ENCODE results near the gene MTCL3.

Gene MTCL3

DNA sequence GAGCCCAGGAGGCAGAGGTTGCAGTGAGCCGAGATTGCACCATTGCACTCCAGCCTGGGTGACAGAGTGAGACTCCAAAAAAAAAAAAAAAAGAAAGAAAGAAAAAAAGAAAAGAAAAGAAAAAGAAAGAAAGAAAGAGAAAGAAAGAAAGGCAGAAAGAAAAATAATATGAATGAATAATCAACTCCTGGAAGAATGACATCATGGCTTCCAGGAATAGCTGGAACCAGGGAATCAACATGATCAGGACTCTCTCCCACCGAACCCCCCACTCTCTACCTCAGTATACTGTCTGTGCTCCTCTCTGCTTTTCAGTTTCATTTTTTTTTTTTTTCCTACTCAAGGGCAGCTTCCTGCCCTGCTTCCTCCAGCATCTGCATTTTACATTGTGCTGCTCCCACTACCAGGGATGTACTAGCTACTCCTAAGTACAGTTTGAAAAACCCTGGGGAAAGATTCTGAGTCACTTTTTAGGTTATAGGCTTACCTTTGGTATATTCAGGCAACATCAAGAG is 19.7 kb upstream of the MTCL3 start:
- H3K36me3 ChIP-seq (ENCODE audit: insufficient read depth, low read length): no peaks in the 10 kb centered on the region

DNA sequence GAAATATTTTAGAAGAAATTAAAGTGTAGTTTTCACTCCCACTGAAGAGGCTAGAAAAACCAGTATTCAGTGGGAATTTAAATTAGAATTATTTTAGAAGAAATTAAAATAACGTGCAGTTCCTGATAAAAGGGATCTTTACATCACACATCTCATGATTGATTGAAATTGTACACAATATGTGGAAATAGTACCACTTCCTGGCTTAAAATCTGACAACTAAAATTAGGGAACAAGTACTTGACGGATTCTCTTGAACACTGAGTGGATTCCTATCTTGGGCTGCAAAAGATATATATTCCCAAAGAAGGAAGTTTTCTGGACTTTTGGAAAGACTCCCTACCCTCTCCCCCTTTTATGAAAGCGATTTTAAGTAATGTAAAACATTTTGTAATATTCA is 14.6 kb upstream of the MTCL3 start:
- no peak overlapping the region for H3K4me3 ChIP-seq (ENCODE audit: low read length)
- no peak overlapping the region for H3K27ac ChIP-seq (ENCODE audit: low read depth, low read length)
- H3K4me1 ChIP-seq (ENCODE audit: insufficient read depth, low read length): no peaks in the 10 kb centered on the region
- H3K9me3 ChIP-seq (ENCODE audit: insufficient read depth, low read depth, low read length): no peaks in the 10 kb centered on the region
- WGBS: 92% methylated on average over 2 of the region's 3 CpGs
- no peaks in the 10 kb centered on the region for H3K36me3 ChIP-seq (ENCODE audit: insufficient read depth, low read length)
- H3K27me3 ChIP-seq (ENCODE audit: insufficient read depth, low read length): no peaks in the 10 kb centered on the region
- no peak overlapping the region for H3K9ac ChIP-seq (ENCODE audit: low read depth, low read length)

More for the DNA sequence above, 19.7 kb upstream of the MTCL3 start:
- no peak overlapping the region for H3K9ac ChIP-seq (ENCODE audit: low read depth, low read length)
- H3K27ac ChIP-seq (ENCODE audit: low read depth, low read length): no peak overlapping the region
- no peaks in the 10 kb centered on the region for H3K4me1 ChIP-seq (ENCODE audit: insufficient read depth, low read length)
- 85% methylated on average over 2 of the region's 2 CpGs for WGBS
- H3K4me3 ChIP-seq (ENCODE audit: low read length): no peak overlapping the region
- no peaks in the 10 kb centered on the region for H3K9me3 ChIP-seq (ENCODE audit: insufficient read depth, low read depth, low read length)
- no peaks in the 10 kb centered on the region for H3K27me3 ChIP-seq (ENCODE audit: insufficient read depth, low read length)

DNA sequence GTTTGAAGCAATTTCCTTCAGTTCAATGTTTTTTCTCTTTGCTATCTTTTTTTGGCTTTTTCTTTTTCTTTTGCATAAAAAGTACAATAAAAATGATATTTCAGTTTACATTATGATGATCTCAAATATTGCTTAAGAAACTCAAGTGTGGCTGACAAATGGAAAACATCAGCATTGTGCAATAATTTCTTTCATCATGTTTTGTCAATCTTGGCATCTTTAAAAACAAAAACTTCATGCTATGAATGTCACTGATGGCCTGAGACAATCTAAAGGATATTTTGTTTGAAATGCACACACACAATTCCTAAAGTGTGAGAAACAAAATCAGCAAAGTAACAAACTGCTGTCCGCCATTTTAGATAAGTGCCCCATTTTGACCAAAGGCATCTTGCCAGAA is 13.9 kb upstream of the MTCL3 start:
- no peaks in the 10 kb centered on the region for H3K27me3 ChIP-seq (ENCODE audit: insufficient read depth, low read length)
- 95% methylated on average over 1 of the region's 1 CpG for WGBS

DNA sequence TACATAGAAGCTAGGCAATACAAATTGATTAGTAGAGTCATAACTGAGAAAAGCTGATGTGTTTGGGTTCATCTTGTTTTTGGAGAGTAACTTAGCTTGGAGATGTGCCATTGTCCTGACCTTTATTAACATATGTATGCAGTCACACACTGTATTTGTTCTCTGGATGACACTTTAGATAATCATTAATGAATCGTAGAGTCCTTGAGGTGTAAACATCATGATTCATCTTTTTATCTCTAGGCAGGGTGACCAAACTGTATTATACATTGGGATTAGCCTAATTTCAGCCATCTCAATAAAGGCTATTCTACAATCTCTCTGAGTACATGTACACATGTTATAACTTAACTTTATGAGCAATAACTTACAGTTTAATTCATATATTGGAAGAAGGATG is 3.6 kb upstream of the MTCL3 start:
- Histone ChIP-seq H3K27me3 (ENCODE audit: insufficient read depth, low read length) (peaks cover 7% of the 10 kb centered on the region), H3K4me3 (ENCODE audit: low read length) (no peak overlapping the region), H3K27ac (ENCODE audit: low read depth, low read length) (no peak overlapping the region), H3K9ac (ENCODE audit: low read depth, low read length) (no peak overlapping the region), H3K36me3 (ENCODE audit: insufficient read depth, low read length) (no peaks in the 10 kb centered on the region), H3K4me1 (ENCODE audit: insufficient read depth, low read length) (peaks cover 9% of the 10 kb centered on the region), H3K9me3 (ENCODE audit: insufficient read depth, low read depth, low read length) (no peaks in the 10 kb centered on the region)
- 73% methylated on average over 1 of the region's 1 CpG for WGBS

More for the DNA sequence above, 13.9 kb upstream of the MTCL3 start:
- no peak overlapping the region for H3K9ac ChIP-seq (ENCODE audit: low read depth, low read length)
- H3K9me3 ChIP-seq (ENCODE audit: insufficient read depth, low read depth, low read length): no peaks in the 10 kb centered on the region
- no peaks in the 10 kb centered on the region for H3K4me1 ChIP-seq (ENCODE audit: insufficient read depth, low read length)
- no peak overlapping the region for H3K27ac ChIP-seq (ENCODE audit: low read depth, low read length)
- H3K4me3 ChIP-seq (ENCODE audit: low read length): no peak overlapping the region
- no peaks in the 10 kb centered on the region for H3K36me3 ChIP-seq (ENCODE audit: insufficient read depth, low read length)

DNA sequence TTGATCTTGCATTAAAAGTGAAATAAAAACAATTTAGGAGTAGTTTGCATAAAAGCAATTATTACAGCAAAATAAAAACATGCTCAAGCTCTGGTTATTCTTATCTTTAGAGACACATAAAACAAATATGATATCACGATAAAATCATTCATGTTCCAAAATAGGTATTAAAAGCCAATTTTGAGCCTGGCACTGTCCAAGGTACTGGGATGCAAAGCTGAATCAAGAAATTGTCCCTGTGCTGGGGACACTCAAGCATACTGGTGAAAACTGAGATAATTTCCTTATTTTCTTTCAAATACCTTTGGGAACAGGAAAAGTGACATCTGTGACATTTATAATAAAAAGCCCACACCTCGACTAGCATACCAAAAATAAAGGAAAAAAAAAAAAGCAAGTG is 931 bp upstream of the MTCL3 start:
- no peak overlapping the region; the same call in 1 of the 2 replicates for H3K9ac ChIP-seq (ENCODE audit: low read depth, low read length)
- H3K4me3 ChIP-seq (ENCODE audit: low read length): peak overlapping the region; percentile 81
- H3K27ac ChIP-seq (ENCODE audit: low read depth, low read length): no peak overlapping the region
- peaks cover 11% of the 10 kb centered on the region for H3K4me1 ChIP-seq (ENCODE audit: insufficient read depth, low read length)
- no peaks in the 10 kb centered on the region for H3K36me3 ChIP-seq (ENCODE audit: insufficient read depth, low read length)
- H3K9me3 ChIP-seq (ENCODE audit: insufficient read depth, low read depth, low read length): no peaks in the 10 kb centered on the region
- peaks cover 15% of the 10 kb centered on the region for H3K27me3 ChIP-seq (ENCODE audit: insufficient read depth, low read length)
- 44% methylated on average over 1 of the region's 2 CpGs for WGBS

DNA sequence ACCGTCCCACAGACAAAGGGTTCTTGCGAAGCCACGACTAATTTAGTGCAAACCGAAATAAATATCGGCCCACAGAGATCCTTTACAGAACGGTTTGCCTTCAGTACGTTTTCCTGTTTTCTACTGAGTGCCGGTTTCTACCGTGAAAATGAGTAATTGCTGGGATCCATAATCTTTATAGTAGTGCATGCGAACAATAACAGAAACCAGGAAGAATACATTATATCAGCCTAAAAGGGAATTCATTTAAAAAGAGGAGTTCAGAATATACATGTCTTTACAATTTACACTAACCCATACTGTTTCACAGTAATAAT is 292 bp upstream of the MTCL3 start:
- no peaks in the 10 kb centered on the region for H3K9me3 ChIP-seq (ENCODE audit: insufficient read depth, low read depth, low read length)
- H3K4me1 ChIP-seq (ENCODE audit: insufficient read depth, low read length): peaks cover 12% of the 10 kb centered on the region
- H3K4me3 ChIP-seq (ENCODE audit: low read length): peak overlapping the region; percentile 81
- peak overlapping the region; percentile 79 for H3K9ac ChIP-seq (ENCODE audit: low read depth, low read length)
- H3K36me3 ChIP-seq (ENCODE audit: insufficient read depth, low read length): no peaks in the 10 kb centered on the region
- H3K27ac ChIP-seq (ENCODE audit: low read depth, low read length): peak overlapping the region; percentile 33; the same call in 1 of the 2 replicates
- WGBS: 1% methylated on average over 9 of the region's 10 CpGs
- H3K27me3 ChIP-seq (ENCODE audit: insufficient read depth, low read length): peaks cover 22% of the 10 kb centered on the region

DNA sequence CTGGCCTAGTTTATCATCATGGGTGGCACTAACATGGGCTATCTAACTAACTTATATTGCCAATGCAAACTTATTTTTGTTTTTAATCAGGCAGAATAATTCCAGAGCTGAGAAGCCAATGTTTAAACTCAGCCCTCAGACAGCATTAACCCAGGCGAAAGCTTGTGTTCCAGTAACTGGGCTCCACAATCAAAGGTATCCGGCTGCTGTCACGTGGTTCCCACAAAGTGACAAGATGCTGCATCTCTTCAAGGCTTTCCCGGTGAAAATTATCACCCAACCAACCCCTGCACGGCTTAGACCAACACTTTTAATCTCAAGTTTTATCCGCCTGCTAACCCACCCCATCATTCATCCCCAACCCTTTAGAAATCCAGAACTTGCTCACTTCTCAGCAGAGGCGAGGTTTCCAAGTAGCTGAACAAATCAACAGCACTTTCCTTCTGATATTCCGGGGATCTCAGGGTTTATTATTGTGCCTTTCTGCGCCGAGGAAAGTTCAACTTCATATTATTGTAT is 885 bp downstream of the MTCL3 start:
- peak overlapping the region; percentile 79; the same call in 1 of the 2 replicates for H3K9ac ChIP-seq (ENCODE audit: low read depth, low read length)
- H3K36me3 ChIP-seq (ENCODE audit: insufficient read depth, low read length): peaks cover 5% of the 10 kb centered on the region; the same call in 1 of the 2 replicates
- 6% methylated on average over 10 of the region's 10 CpGs for WGBS
- H3K27me3 ChIP-seq (ENCODE audit: insufficient read depth, low read length): peaks cover 34% of the 10 kb centered on the region
- peaks cover 17% of the 10 kb centered on the region for H3K4me1 ChIP-seq (ENCODE audit: insufficient read depth, low read length)
- no peaks in the 10 kb centered on the region for H3K9me3 ChIP-seq (ENCODE audit: insufficient read depth, low read depth, low read length)
- no peak overlapping the region; the same call in 1 of the 2 replicates for H3K27ac ChIP-seq (ENCODE audit: low read depth, low read length)
- H3K4me3 ChIP-seq (ENCODE audit: low read length): peak overlapping the region; percentile 81

DNA sequence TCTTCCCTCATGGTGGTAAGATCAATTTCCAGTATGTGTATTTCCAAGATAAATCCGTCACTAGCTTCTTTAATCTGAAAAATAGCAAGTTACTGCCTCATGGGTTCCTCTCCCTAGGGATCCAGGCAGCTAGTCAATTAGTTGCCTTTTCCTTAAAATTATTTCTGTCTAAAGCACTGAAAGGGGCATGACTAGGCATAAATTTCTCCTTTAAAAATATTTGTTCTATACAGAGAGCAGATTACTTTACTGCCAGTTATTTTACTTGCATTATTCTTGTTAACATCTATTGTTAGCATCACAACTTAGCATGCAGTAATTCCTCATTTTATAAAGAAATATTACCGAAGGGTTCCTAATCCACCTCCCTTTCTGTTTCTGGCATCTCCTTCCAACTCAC is 1.4 kb downstream of the MTCL3 start:
- peaks cover 10% of the 10 kb centered on the region for H3K36me3 ChIP-seq (ENCODE audit: insufficient read depth, low read length)
- no peak overlapping the region for H3K27ac ChIP-seq (ENCODE audit: low read depth, low read length)
- peak overlapping the region; percentile 81 for H3K4me3 ChIP-seq (ENCODE audit: low read length)
- H3K4me1 ChIP-seq (ENCODE audit: insufficient read depth, low read length): peaks cover 17% of the 10 kb centered on the region
- H3K9ac ChIP-seq (ENCODE audit: low read depth, low read length): peak overlapping the region; percentile 11; the same call in 1 of the 2 replicates
- no peaks in the 10 kb centered on the region for H3K9me3 ChIP-seq (ENCODE audit: insufficient read depth, low read depth, low read length)
- H3K27me3 ChIP-seq (ENCODE audit: insufficient read depth, low read length): peaks cover 38% of the 10 kb centered on the region
- WGBS: 90% methylated on average over 2 of the region's 2 CpGs

DNA sequence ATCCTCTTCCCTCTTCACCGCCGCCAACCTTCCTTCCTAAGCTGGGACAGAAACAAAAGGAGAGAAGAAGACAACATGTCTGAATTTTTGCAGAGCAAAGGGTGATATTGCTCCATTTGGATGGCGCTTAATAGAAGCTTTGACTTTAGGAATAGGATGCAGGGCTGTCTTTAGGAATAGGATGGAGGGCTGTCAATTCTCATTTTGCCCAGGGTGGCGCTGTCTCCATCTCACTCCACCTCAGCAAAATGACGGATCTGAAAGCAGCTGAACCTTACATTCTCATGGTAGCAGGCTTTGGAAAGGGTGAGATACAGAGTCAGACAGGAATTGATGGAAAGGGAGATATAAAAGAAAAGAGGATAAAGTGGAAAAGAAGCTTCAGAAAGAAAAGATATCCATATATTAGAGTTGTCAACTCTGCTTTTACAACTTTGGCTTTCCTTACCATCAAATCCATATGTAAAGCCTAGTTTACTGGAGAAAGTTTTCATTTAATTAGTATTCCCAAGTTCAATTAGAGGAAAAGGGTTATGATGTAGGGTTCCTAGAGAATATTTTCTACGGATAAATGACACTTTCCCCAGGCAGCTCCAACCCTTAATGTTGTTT is 2.4 kb downstream of the MTCL3 start:
- 0% methylated on average over 5 of the region's 6 CpGs for WGBS
- H3K27me3 ChIP-seq (ENCODE audit: insufficient read depth, low read length): peaks cover 42% of the 10 kb centered on the region

DNA sequence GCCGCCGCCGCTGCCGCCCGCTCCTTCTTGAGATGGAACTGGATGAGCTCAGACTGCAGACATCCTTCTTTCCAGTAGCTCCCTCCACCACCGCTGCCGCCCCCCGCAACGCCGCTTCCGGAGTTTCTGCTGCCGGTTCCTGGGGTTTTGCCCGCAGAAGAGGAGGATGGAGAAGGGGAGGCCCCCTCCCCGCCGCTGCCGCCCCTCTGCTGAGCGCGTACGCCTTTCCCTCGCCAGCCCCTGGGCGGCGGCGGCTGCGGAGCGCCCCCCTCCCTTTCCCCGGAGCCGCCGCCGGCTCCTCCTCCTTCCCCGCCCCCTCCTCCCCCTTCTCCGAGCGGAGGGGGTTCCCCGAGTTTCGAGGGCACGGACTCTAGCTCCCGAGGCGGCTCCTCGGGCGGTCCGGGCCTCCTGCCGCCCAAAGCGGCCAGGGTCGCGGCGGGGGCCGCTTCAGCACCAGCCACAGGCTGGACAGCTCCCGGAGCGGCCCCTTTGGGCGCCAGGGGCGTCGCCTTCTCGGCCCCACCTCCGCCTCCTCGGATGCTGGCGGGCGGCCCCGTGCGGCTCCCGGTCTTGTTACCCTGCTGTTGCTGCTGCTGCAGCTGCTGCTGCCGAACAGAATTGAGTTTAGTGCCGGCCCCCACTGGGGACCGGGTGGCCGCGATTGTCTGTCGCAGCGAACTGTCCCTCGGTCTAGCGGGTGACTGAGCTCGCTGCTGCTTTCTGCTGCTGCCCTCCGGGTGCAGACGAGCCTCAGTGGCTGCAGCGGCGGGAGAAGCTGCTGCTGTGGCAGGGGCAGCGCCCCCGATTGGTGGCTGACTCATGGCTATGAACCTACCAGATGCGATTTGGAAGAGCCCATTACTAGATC is 3.1 kb downstream of the MTCL3 start:
- H3K4me3 ChIP-seq (ENCODE audit: low read length): peak overlapping the region; percentile 76
- peaks cover 42% of the 10 kb centered on the region for H3K27me3 ChIP-seq (ENCODE audit: insufficient read depth, low read length)
- H3K4me1 ChIP-seq (ENCODE audit: insufficient read depth, low read length): peaks cover 17% of the 10 kb centered on the region
- H3K9ac ChIP-seq (ENCODE audit: low read depth, low read length): peak overlapping the region; percentile 15; the same call in 1 of the 2 replicates
- WGBS: under 1% methylated on average over 72 of the region's 76 CpGs
- no peaks in the 10 kb centered on the region for H3K9me3 ChIP-seq (ENCODE audit: insufficient read depth, low read depth, low read length)
- H3K36me3 ChIP-seq (ENCODE audit: insufficient read depth, low read length): peaks cover 26% of the 10 kb centered on the region
- peak overlapping the region; percentile 41; the same call in 1 of the 2 replicates for H3K27ac ChIP-seq (ENCODE audit: low read depth, low read length)

More for the DNA sequence above, 2.4 kb downstream of the MTCL3 start:
- Histone ChIP-seq H3K36me3 (ENCODE audit: insufficient read depth, low read length) (peaks cover 19% of the 10 kb centered on the region), H3K9me3 (ENCODE audit: insufficient read depth, low read depth, low read length) (no peaks in the 10 kb centered on the region), H3K9ac (ENCODE audit: low read depth, low read length) (no peak overlapping the region), H3K4me3 (ENCODE audit: low read length) (peak overlapping the region; percentile 76), H3K4me1 (ENCODE audit: insufficient read depth, low read length) (peaks cover 17% of the 10 kb centered on the region), H3K27ac (ENCODE audit: low read depth, low read length) (peak overlapping the region; percentile 5; the same call in 1 of the 2 replicates)

Measured in HUES64 (cell line).